Sigmoid colon (tissue), 7 donors: Measurements from ENCODE around the gene HES2. TPM values are rescaled to one million over a fixed set of nuclear protein-coding genes. Genes with fewer than 3 reads are reported as not detected.

Experiments used
- DNase-seq: peaks from one replicate; pipeline ENCODE4 v3.0.0-alpha.2; 2019
- H3K27ac ChIP-seq, 4 donors: fragments of 200-600 bp; sonication (generic); one replicate each; pipeline ENCODE4 v1.5.1; 2016 to 2019; ENCODE audit warnings: mild to moderate bottlenecking in 1 of 4
- H3K27me3 ChIP-seq, 3 donors: fragments of 200-600 bp; sonication (generic); one replicate each; pipeline ENCODE4 v1.5.1; 2019; ENCODE audit warnings: mild to moderate bottlenecking in 1 of 3
- H3K36me3 ChIP-seq, 4 donors: fragments of 200-600 bp; sonication (generic); one replicate each; pipeline ENCODE4 v1.5.1; 2016 to 2019
- H3K4me1 ChIP-seq, 4 donors: fragments of 200-600 bp; sonication (generic); one replicate each; pipeline ENCODE4 v1.5.1; 2017 to 2019
- H3K4me3 ChIP-seq, 4 donors: fragments of 200-600 bp; sonication (generic); one replicate each; pipeline ENCODE4 v1.5.1; 2017 to 2019; ENCODE audit warnings: mild to moderate bottlenecking in 2 of 4, moderate library complexity in 1 of 4
- H3K9me3 ChIP-seq, 4 donors: fragments of 200-600 bp in 3 of 4; sonication (generic) in 3 of 4; one replicate each; pipeline versions ENCODE4 v1.5.1 to v1.6.1; 2013 to 2019
- CTCF ChIP-seq, 4 experiments: fragments of 450-650 bp in 3 of 4; fragments of 200-600 bp in 1 of 4; IDR thresholded peaks; one replicate each; pipeline ENCODE4 v1.5.1; 2016 to 2019; ENCODE audit warnings: antibody characterized with exemption in 4 of 4, mild to moderate bottlenecking in 3 of 4, moderate library complexity in 2 of 4
- EP300 ChIP-seq, 4 donors: sonication (generic); formaldehyde crosslinking; IDR thresholded peaks; one replicate each; pipeline ENCODE4 v1.6.1; 2017; ENCODE audit warnings: antibody characterized with exemption in 4 of 4
- POLR2A ChIP-seq, 2 donors: fragments of 450-650 bp; IDR thresholded peaks; one replicate each; pipeline ENCODE4 v1.6.1; 2016; ENCODE audit warnings: antibody characterized with exemption in 2 of 2, mild to moderate bottlenecking in 2 of 2, moderate library complexity in 2 of 2
- POLR2AphosphoS5 ChIP-seq, 4 donors: sonication (generic); formaldehyde crosslinking; IDR thresholded peaks; one replicate each; pipeline ENCODE4 v1.6.1; 2017; ENCODE audit warnings: antibody characterized with exemption in 4 of 4
- WGBS, 2 donors: extraction: QIAGEN DNeasy Blood & Tissue Kit; methylation state at CpG; one replicate each; pipeline ENCODE4 v1.1.7; 2013; 5-methylcytosine and 5-hydroxymethylcytosine counted together
- intact Hi-C: fragments of 100-400 bp; cut with DNase I; formaldehyde crosslinking; loops from one replicate; pipeline ENCODE4 v1.15.1; 2023
- polyA plus RNA-seq, 3 donors: library from polyadenylated mRNA; stranded (reverse); fragments of 200-250 nt; gene quantifications; one replicate each; pipeline ENCODE4 v1.2.3, GENCODE V29; 2013
- total RNA-seq, 4 donors: library from RNA; depleted of rRNA; stranded (reverse); fragments of >200 nt; gene quantifications; one replicate each; pipeline ENCODE4 v1.1.0, GENCODE V29; 2016
- donor health status: healthy with polysubstance abuse.
- donor health status: Bipolar disorder and iron deficiency.
- donor health status: healthy.

HES2 gene
- total and polyA plus RNA-seq, 7 donors, result 10.7 to 27.0 (median 19.9) TPM; not detected in 4

- H3K27me3 ChIP-seq, result peaks cover 31 to 81% (median 73%) of the 10 kb centered on the region in 3 donors
- intact Hi-C loops, result no loop called here
- TF ChIP-seq POLR2AphosphoS5 (IDR thresholded peaks at IDR 0.05) (no peak), POLR2A (IDR thresholded peaks at IDR 0.05) (no peak), EP300 (IDR thresholded peaks at IDR 0.05) (no peak), CTCF (IDR thresholded peaks at IDR 0.05) (no peak)
- peaks cover 0 to 27% (median 21%) of the 10 kb centered on the region in 4 donors for H3K4me1 ChIP-seq
- no peak overlapping the region for H3K27ac ChIP-seq
- H3K9me3 ChIP-seq, result no peaks in the 10 kb centered on the region
- DNase-seq, result no peak
- 30 to 71% methylated on average over 26 of the region's 26 CpGs for WGBS, 2 donors
- H3K4me3 ChIP-seq, result no peak overlapping the region
- H3K36me3 ChIP-seq, result no peaks in the 10 kb centered on the region
Observed at GRCh38 chr1:6427441-6428390, 8.0 kb upstream of the HES2 start.

GRCh38 chr1:6426972-6427350, 7.2 kb upstream of the HES2 start:
- Histone ChIP-seq H3K27me3 (peaks cover 31 to 88% (median 79%) of the 10 kb centered on the region in 3 donors), H3K4me1 (peaks cover 0 to 27% (median 21%) of the 10 kb centered on the region in 4 donors), H3K36me3 (no peaks in the 10 kb centered on the region), H3K4me3 (no peak overlapping the region), H3K27ac (no peak overlapping the region), H3K9me3 (no peaks in the 10 kb centered on the region)
- TF ChIP-seq POLR2A (IDR thresholded peaks at IDR 0.05) (no peak), POLR2AphosphoS5 (IDR thresholded peaks at IDR 0.05) (no peak), CTCF (IDR thresholded peaks at IDR 0.05) (no peak), EP300 (IDR thresholded peaks at IDR 0.05) (no peak)
- intact Hi-C loops, result no loop called here
- 68 to 87% methylated on average over 10 of the region's 10 CpGs for WGBS, 2 donors
- DNase-seq, result no peak

- H3K9me3 ChIP-seq, result no peaks in the 10 kb centered on the region
- H3K4me1 ChIP-seq, result peaks cover 0 to 27% (median 21%) of the 10 kb centered on the region in 4 donors
- WGBS, 2 donors, result 56 to 85% methylated on average over 9 of the region's 9 CpGs
- TF ChIP-seq EP300 (IDR thresholded peaks at IDR 0.05) (no peak), POLR2A (IDR thresholded peaks at IDR 0.05) (no peak), CTCF (IDR thresholded peaks at IDR 0.05) (no peak), POLR2AphosphoS5 (IDR thresholded peaks at IDR 0.05) (no peak)
- H3K4me3 ChIP-seq, result no peak overlapping the region
- DNase-seq, result no peak
- intact Hi-C loops, result no loop called here
- H3K36me3 ChIP-seq, result no peaks in the 10 kb centered on the region
- peaks cover 31 to 94% (median 85%) of the 10 kb centered on the region in 3 donors for H3K27me3 ChIP-seq
- no peak overlapping the region for H3K27ac ChIP-seq
Observed at GRCh38 chr1:6426277-6426971, 6.7 kb upstream of the HES2 start.

GRCh38 chr1:6425658-6426057, 5.9 kb upstream of the HES2 start:
- no peaks in the 10 kb centered on the region for H3K36me3 ChIP-seq
- H3K4me3 ChIP-seq, result no peak overlapping the region
- H3K27ac ChIP-seq, result no peak overlapping the region
- TF ChIP-seq EP300 (IDR thresholded peaks at IDR 0.05) (no peak), POLR2A (IDR thresholded peaks at IDR 0.05) (no peak), POLR2AphosphoS5 (IDR thresholded peaks at IDR 0.05) (no peak), CTCF (IDR thresholded peaks at IDR 0.05) (no peak)
- H3K9me3 ChIP-seq, result no peaks in the 10 kb centered on the region
- DNase-seq, result no peak
- intact Hi-C loops, result no loop called here
- peaks cover 0 to 31% (median 24%) of the 10 kb centered on the region in 4 donors for H3K4me1 ChIP-seq
- 67 to 80% methylated on average over 6 of the region's 6 CpGs for WGBS, 2 donors
- H3K27me3 ChIP-seq, result peaks cover 36 to 99% (median 92%) of the 10 kb centered on the region in 3 donors
